Measurements from ENCODE around the gene MMP13.

DNA sequence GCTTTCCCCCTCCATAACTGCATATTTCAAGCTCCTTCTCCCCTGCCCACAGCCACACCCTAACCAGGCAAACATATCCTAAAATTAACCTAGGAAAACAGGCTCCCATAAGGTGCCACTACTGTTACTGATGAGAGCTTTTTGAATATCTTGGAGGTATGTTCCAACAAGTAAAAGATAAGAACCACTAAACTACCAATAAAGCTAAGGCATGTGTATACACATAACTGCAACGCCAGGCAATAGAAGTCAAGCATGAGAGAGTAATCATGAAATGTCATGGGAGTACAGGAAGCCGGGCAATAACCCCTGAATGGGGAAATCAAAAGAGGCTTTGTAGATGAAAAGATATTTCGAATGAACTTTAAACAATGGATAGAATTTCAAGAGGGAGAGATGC is 9.3 kb downstream of the MMP13 start:
- TF ChIP-seq, protein P1, sequence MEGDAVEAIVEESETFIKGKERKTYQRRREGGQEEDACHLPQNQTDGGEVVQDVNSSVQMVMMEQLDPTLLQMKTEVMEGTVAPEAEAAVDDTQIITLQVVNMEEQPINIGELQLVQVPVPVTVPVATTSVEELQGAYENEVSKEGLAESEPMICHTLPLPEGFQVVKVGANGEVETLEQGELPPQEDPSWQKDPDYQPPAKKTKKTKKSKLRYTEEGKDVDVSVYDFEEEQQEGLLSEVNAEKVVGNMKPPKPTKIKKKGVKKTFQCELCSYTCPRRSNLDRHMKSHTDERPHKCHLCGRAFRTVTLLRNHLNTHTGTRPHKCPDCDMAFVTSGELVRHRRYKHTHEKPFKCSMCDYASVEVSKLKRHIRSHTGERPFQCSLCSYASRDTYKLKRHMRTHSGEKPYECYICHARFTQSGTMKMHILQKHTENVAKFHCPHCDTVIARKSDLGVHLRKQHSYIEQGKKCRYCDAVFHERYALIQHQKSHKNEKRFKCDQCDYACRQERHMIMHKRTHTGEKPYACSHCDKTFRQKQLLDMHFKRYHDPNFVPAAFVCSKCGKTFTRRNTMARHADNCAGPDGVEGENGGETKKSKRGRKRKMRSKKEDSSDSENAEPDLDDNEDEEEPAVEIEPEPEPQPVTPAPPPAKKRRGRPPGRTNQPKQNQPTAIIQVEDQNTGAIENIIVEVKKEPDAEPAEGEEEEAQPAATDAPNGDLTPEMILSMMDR (IDR thresholded peaks at IDR 0.05) = no peak
- no peak for TF ChIP-seq POLR2A (IDR thresholded peaks at IDR 0.05)

All from esophagus squamous epithelium (tissue), 4 donors.